Measurements from ENCODE around the gene LAMC2.
"Not testable (repeated sequence)": the region's sequence is repeated elsewhere in the genome, so short reads cannot be mapped to it uniquely, and the experiment has no call there.

The LAMC2 gene

GRCh38 chr1:183267646-183268431 is 81.8 kb downstream of the LAMC2 start:
- DNase-seq, result peak in 1 of 2 donors; percentile 48

- DNase-seq, result peak; percentile 7 to 68
These were observed 84.6 kb downstream of the LAMC2 start for GRCh38 chr1:183270541-183271141.

- no peak for DNase-seq
These were observed 86.4 kb downstream of the LAMC2 start for GRCh38 chr1:183272390-183272848.

GRCh38 chr1:183273300-183273699 is 87.2 kb downstream of the LAMC2 start:
- DNase-seq, result no peak

GRCh38 chr1:183273984-183274383 is 87.9 kb downstream of the LAMC2 start:
- not testable (repeated sequence) for DNase-seq

GRCh38 chr1:183274836-183275235 is 88.8 kb downstream of the LAMC2 start:
- no peak for DNase-seq

- DNase-seq, result no peak
These were observed 89.3 kb downstream of the LAMC2 start for GRCh38 chr1:183275322-183275721.

GRCh38 chr1:183276386-183277080 is 90.5 kb downstream of the LAMC2 start:
- DNase-seq, result no peak

GRCh38 chr1:183277821-183278738 is 92.0 kb downstream of the LAMC2 start:
- no peak for DNase-seq

GRCh38 chr1:183278739-183279591 is 92.9 kb downstream of the LAMC2 start:
- peak in 1 of 2 donors; percentile 9 for DNase-seq

- DNase-seq, result peak; percentile 87 to 89
These were observed 93.8 kb downstream of the LAMC2 start for GRCh38 chr1:183279835-183280234.

GRCh38 chr1:183281039-183281438 is 95.0 kb downstream of the LAMC2 start:
- DNase-seq, result peak; percentile 62 to 71

GRCh38 chr1:183281553-183282091 is 95.6 kb downstream of the LAMC2 start:
- peak; percentile 65 to 95 for DNase-seq

GRCh38 chr1:183282101-183282855 is 96.2 kb downstream of the LAMC2 start:
- no peak for DNase-seq

- DNase-seq, result no peak
These were observed 97.2 kb downstream of the LAMC2 start for GRCh38 chr1:183283286-183283685.

GRCh38 chr1:183284086-183284485 is 98.0 kb downstream of the LAMC2 start:
- no peak for DNase-seq

GRCh38 chr1:183285256-183285655 is 99.2 kb downstream of the LAMC2 start:
- DNase-seq, result no peak

- DNase-seq, result no peak
These were observed 99.7 kb downstream of the LAMC2 start for GRCh38 chr1:183285746-183286145.

- DNase-seq, result no peak
These were observed 101.2 kb downstream of the LAMC2 start for GRCh38 chr1:183287191-183287675.

GRCh38 chr1:183288583-183288982 is 102.5 kb downstream of the LAMC2 start:
- DNase-seq, result no peak

All from inflammatory macrophage treated with lipopolysaccharide for 1 hour (primary cell).